ES-I3 (cell line): Measurements from ENCODE around the gene GNAO1.

Source experiments
- H3K36me3 ChIP-seq: 2 replicates; pipeline ENCODE4 v1.6.1; 2013; ENCODE audit warnings: mild to moderate bottlenecking, low read length, control low read depth, moderate library complexity; ENCODE audit not compliant: insufficient read depth
- H3K4me1 ChIP-seq: 2 replicates; pipeline ENCODE4 v1.6.1; 2013; ENCODE audit warnings: mild to moderate bottlenecking, control low read depth, low read length; ENCODE audit not compliant: insufficient read depth
- H3K9ac ChIP-seq: 2 replicates; pipeline ENCODE4 v1.6.1; 2013; ENCODE audit warnings: low read depth, mild to moderate bottlenecking, low read length, moderate library complexity
- H3K9me3 ChIP-seq: 2 replicates; pipeline ENCODE4 v1.6.1; 2013; ENCODE audit warnings: mild to moderate bottlenecking, low read length, moderate library complexity; ENCODE audit not compliant: control insufficient read depth, insufficient read depth

The GNAO1 gene

DNA sequence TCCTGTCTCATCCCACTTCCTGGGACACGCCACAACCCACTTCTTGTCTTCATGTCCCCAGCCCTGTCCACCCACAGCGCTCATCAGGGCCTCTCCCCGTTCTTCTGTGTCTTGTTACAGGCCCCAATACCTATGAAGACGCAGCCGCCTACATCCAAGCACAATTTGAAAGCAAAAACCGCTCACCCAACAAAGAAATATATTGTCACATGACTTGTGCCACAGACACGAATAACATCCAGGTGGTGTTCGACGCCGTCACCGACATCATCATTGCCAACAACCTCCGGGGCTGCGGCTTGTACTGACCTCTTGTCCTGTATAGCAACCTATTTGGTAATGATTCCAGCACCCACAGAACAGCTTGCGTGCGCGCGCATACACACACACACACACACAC lies 163.5 kb downstream of the GNAO1 start:
- H3K9ac ChIP-seq = no peak overlapping the region

DNA sequence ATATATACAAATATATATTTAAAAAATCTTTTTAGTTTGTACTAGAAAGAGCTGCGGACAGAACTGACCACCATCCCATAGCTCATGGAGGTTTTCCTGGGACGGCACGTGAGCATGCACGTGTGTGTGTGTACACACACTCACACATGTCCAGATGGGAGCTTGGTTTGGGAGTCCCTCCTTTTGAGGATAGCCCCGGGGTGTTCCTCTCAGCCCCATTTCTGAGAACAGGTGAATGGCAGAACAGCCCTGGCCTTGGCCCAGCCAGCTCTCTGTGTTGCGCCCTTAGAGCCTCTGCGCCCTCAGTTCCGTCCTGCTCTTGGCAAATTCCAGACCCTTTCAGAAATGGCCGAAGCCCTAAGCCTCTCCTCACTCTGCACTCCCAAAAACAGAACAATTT lies 163.9 kb downstream of the GNAO1 start:
- H3K9ac ChIP-seq = no peak overlapping the region
- H3K36me3 ChIP-seq = no peaks in the 10 kb centered on the region
- H3K4me1 ChIP-seq = peaks cover 17% of the 10 kb centered on the region

More for the DNA sequence above, 163.5 kb downstream of the GNAO1 start:
- Histone ChIP-seq H3K36me3 (no peaks in the 10 kb centered on the region), H3K9me3 (no peaks in the 10 kb centered on the region), H3K4me1 (peaks cover 17% of the 10 kb centered on the region)

DNA sequence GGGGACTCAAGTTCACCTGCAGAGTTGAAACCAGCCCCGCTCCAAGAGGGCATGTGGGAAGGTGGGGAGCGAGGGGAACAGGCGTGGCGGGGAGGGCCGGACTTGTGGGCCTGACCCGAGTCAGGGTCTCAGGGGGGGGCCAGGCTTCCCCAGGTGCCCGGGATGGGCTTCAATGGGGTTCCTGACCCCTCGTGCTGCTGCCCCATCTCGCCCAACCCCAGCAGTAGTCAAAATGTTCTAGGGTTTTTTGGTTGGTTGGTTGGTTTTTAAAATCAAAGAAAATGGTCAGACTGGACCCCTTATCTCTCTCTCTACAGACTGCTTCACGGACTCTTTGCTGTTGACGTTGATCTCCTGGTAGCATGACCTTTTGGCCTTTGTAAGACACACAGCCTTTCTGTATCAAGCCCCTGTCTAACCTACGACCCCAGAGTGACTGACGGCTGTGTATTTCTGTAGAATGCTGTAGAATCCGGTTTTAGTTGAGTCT lies 164.5 kb downstream of the GNAO1 start:
- no peaks in the 10 kb centered on the region for H3K36me3 ChIP-seq
- H3K9ac ChIP-seq = no peak overlapping the region; the same call in 1 of the 2 replicates
- peaks cover 17% of the 10 kb centered on the region for H3K4me1 ChIP-seq
- no peaks in the 10 kb centered on the region for H3K9me3 ChIP-seq

More for the DNA sequence above, 163.9 kb downstream of the GNAO1 start:
- no peaks in the 10 kb centered on the region for H3K9me3 ChIP-seq

DNA sequence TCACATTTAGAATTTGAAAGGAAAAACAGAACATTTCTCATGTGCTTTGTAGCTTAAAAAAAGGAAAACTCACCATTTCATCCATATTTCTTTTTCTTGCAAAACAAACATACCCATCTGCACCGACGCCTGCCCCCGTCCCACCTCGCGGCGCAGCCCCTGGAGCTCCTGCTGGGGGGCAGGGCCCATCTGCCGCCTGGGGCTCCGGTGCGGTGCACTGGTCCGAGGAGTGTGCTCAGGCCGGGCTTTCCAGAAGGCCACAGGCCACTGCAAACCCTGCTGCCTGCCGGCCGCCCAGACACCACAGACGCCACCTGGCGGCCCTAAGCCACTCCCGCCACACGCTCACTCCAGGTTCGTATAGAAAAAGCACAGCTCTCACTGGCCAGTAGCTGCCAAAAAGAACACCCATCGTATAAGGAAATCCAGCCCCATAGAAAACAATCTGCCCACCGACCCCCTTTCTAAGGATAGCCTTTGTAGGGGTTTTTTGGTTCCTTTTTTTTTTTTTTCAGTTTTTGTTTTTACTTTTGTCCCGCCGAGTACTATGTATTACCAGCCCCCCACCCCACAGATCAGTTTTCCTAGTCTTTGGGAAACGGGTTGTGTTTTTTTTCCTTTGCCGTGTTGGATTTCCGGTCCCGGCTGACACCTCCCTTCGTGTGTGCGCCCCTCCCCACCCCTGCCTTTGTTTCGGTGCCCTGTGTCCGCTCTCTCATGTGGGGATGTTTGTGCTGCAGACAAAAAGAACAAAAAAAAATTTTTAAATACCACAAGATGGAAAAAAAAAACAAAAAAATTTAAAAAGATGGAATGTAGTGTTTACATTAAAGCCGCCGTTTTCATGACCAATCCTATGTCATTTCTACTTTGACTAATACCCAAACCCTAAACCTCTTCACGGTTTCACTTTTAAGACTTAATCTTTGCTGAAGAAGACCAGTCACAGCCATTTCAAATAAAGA lies 165.3 kb downstream of the GNAO1 start:
- Histone ChIP-seq H3K9ac (peak overlapping the region; percentile 52; the same call in 1 of the 2 replicates), H3K4me1 (peaks cover 17% of the 10 kb centered on the region), H3K9me3 (no peaks in the 10 kb centered on the region), H3K36me3 (no peaks in the 10 kb centered on the region)

DNA sequence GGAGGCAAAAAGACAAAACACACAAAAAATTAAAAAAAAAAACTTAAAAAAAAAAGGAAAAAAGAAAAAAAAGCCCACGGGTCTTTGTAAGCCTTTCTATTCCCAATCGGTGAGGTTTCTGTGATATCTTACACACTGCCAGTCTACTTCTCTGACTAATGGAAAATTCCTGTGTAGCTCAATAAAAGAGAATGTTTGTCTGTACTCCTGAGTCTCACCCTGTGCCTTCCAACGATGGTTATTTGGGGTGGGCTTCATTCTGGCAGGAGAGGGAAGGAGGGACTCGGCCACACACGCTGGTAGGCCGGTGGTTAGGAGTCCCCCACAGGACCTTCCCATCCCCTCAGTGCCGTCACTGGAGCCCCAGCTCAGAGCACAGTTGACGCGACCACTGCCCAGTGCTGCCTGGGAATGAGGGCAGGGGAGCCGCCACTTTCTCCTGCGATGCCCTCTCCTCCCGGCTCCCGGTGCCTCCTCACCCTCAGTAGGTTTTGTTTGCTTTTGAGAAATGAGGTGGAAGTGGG lies 166.0 kb downstream of the GNAO1 start:
- H3K9ac ChIP-seq = peak overlapping the region; percentile 52; the same call in 1 of the 2 replicates
- no peaks in the 10 kb centered on the region for H3K36me3 ChIP-seq
- H3K4me1 ChIP-seq = peaks cover 17% of the 10 kb centered on the region
- H3K9me3 ChIP-seq = no peaks in the 10 kb centered on the region

DNA sequence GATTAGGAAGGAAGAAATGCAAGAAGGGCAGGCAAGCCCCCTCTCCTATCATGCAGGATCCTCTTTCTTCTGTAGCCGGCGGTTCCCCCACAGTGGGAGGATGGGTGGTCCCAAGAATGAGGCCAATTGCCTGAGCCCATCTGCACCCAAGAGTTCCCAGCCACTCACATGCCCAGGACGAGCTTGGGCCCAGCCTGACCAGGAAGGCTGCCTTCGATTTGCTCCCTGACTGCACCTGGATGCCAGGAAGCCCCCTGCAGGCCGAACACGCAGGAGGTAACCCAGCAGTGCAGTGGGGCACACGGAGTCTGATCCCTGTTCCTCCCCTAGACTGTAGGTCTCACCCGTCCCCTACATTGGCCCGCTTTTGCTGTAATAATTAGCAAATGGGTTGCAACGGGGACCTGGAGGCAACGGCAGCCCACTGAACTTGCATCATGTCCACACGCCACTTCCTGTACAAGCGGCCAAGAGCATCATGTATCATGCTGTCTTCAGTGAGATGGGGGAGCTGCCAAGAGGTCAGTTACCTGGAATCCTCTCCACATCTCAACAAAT lies 166.6 kb downstream of the GNAO1 start:
- Histone ChIP-seq H3K4me1 (peaks cover 17% of the 10 kb centered on the region), H3K9me3 (no peaks in the 10 kb centered on the region), H3K9ac (no peak overlapping the region), H3K36me3 (no peaks in the 10 kb centered on the region)

DNA sequence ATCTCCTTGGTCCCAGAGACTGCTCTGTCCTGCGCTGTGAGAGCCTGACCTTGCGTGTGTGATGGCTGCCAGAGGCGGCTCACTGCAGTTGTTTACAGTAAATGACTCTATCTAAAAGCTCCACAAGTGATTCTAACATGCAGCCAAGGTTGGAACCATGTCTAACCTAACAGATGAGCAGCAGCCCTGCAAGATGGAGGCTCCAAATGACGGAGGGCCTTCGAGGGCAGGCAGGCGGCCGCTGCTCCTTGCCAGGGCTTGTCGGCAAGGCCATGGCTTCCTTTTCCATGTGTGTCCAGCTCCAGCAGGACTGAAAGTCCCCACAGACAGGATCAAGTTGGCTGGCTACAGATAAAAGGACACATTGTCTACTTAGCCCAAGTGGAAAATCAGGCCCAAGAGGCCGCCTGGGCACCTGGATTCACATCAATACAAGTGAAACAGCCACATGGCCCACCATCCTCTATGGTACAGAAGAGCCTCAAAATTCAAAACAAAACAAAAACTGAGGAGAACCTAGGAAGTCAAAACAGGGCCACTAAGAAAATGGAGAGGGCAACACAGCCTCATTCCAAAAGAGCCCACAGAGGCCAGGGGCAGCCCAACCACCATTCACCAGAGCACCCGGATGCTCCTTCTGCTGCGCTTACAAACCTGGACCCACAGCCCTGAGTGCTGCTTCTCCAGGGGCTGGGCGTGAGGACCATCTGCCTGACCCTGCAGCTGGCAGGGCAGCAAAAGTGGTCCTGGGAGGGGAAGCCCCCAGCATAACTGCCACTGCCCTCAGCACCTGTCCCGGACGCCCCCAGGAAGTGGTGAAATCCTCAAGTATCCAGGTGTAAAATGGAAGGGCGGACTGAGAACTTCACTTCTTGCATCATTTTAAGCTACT lies 169.1 kb downstream of the GNAO1 start:
- Histone ChIP-seq H3K9me3 (no peaks in the 10 kb centered on the region), H3K36me3 (no peaks in the 10 kb centered on the region; the same call in 1 of the 2 replicates), H3K4me1 (peaks cover 15% of the 10 kb centered on the region), H3K9ac (no peak overlapping the region)

DNA sequence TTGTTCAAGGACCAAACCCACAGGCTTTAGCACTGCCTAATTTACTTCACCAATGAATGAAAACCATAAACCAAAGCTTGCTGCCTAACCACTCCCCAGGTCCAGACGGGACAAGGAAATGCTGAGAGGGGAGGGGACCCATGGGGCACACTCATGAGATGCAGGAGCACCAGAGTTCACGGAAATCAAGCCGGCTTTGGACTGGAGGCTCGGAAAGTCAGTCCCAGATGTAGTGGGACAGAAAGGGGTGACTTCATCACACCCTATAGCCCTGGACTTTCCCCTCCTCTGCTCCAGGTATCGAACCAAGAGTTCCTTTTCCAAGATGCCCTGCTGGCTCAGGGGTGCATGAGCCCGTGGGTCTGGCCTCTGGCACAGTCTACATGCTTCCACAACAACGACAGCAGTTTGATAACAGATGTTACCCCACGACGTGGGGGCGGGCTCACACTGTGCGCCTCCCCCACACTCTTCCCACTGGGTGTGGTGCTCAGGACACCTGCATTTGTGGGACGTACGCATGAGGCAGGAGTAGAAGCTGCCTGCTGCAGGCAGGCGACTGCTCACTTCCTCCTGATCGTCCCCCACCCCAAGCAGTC lies 170.9 kb downstream of the GNAO1 start:
- Histone ChIP-seq H3K36me3 (no peaks in the 10 kb centered on the region; the same call in 1 of the 2 replicates), H3K9ac (no peak overlapping the region), H3K9me3 (no peaks in the 10 kb centered on the region), H3K4me1 (peaks cover 5% of the 10 kb centered on the region; the same call in 1 of the 2 replicates)

DNA sequence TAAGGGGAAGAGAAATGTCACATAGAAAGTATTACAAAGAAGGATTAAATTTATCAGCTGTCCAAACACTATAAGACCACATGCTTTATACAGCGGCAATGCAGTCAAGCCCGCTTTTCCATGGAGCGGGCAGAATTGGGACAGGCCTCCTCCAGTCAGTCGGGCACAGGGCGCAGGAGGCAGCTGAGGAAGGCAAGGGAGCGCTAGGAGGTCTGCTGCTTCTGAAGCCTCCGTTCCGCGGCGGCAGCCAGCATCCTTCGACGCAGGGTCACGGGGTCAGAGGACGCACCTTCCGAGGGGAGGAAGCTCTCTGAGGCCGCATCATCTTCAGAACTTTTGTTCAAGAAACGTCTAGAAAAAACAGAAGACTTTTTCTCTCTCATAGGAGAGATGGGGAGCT lies 171.4 kb downstream of the GNAO1 start:
- no peaks in the 10 kb centered on the region; the same call in 1 of the 2 replicates for H3K9me3 ChIP-seq
- H3K36me3 ChIP-seq = no peaks in the 10 kb centered on the region; the same call in 1 of the 2 replicates
- H3K9ac ChIP-seq = no peak overlapping the region
- H3K4me1 ChIP-seq = no peaks in the 10 kb centered on the region; the same call in 1 of the 2 replicates

DNA sequence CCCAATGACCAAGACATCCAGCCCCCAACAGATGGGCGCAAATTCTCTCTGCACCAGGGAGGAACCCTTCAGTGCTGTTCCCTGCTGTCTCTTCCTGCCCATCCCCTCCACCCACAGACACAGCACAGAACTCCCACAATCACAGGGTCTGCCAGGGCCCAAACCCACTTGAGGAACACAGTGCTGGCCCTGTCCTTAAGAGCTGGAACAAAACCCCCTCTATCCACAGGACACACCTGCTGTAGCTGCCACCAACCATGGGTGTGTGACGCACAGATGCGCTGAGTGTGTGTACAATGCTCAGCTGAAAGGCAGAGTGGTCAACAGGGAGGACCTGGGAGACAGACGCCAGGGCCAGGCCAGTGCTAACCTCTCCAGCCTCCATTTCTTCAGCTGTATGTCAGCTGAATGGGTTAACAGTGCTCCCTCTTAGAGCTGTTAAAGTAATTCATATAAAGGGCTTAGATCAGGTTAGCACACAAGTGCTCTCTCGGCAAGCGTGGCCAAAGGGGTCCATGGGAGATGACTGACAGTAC lies 172.0 kb downstream of the GNAO1 start:
- Histone ChIP-seq H3K36me3 (no peaks in the 10 kb centered on the region; the same call in 1 of the 2 replicates), H3K9me3 (no peaks in the 10 kb centered on the region; the same call in 1 of the 2 replicates), H3K9ac (no peak overlapping the region), H3K4me1 (no peaks in the 10 kb centered on the region; the same call in 1 of the 2 replicates)

DNA sequence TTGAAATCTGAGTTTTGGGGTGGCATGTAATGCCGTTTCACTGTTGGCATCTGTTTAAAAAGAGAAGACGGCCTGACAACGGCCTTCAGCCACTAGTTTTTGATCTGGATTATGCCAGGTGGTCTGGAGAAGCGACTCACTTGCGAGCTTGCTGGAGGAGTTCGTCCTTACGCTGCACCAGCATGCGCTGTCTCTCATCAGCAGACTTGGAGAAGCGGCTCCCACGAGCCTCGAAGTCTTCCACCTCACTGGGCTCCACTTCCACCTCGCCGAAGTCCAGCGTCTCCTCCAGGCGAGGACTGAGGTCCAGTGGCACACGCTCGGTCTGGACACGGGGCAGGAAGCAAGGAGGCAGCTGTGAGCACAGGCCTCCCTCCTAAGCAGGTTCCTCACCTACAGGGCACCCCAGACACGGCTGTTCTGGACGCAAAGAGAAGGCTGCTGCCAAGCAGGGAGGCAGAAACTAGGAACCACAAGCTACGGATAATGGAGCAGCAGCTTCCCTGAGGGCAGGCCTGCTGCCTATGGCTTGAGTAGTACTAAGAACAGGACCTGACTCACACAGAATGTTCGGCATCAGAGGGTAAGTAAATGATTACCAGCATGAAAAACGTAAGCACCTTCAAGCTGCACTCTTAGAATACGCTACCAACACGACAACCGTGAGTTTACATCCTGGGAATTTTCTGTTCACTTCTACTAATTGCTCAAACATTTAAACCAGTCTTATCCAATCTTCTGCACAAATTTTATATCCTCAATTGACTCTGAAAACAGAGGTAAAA lies 172.7 kb downstream of the GNAO1 start:
- no peaks in the 10 kb centered on the region; the same call in 1 of the 2 replicates for H3K36me3 ChIP-seq
- H3K4me1 ChIP-seq = no peaks in the 10 kb centered on the region
- no peaks in the 10 kb centered on the region; the same call in 1 of the 2 replicates for H3K9me3 ChIP-seq

DNA sequence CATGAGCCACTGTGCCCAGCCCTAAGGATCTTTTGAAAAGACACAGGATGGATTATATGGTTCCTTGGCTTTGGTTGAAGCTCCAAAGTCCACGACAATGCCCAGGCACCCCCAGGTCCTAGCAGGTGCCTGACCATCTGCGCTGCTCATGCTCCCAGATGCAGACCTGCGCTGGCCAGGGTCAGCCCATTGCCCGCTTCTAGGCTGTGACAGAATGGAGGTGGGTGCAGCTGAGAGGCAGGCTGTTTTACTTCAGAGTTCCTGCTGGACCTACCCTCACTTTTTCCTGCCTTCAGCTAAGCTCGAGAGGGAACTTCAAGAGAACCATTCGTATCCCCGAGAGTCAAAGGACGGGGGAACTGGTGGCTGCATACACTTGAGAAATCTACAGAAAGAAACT lies 173.6 kb downstream of the GNAO1 start:
- Histone ChIP-seq H3K9ac (no peak overlapping the region), H3K9me3 (no peaks in the 10 kb centered on the region; the same call in 1 of the 2 replicates), H3K4me1 (no peaks in the 10 kb centered on the region), H3K36me3 (no peaks in the 10 kb centered on the region; the same call in 1 of the 2 replicates)

More for the DNA sequence above, 172.7 kb downstream of the GNAO1 start:
- H3K9ac ChIP-seq = no peak overlapping the region
